ENCODE data around the gene DTX3L. TPM values are rescaled to one million over a fixed set of nuclear protein-coding genes. Genes with fewer than 3 reads are reported as not detected.

DTX3L gene
- total and polyA plus RNA-seq, 10 of the 15 experiments (the other 5 are each of a cell fraction or from before 2014, with no cell fraction given): 9.9 to 41.4 (median 21.7) TPM

DNA sequence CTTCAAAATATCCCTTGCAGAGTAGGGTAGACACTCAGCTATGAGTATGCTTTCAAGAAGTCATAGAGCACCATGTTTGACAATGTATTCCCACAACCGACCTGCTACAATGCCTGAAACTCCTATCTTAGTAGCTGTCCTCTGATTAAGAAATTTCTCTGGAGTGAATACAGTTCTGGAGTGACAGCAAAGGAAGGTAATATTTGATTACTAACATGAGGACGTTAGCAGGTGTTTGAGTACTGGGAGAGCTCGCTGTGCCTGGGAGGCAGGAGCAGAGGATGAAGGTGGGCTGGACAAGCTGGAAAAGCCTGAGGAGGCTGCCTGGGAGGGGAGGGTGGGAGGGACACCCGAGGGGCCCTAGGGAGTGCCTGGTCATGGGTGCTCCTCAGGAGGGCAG, 56.3 kb downstream of the DTX3L start (continued):
- TF ChIP-seq, protein P1, sequence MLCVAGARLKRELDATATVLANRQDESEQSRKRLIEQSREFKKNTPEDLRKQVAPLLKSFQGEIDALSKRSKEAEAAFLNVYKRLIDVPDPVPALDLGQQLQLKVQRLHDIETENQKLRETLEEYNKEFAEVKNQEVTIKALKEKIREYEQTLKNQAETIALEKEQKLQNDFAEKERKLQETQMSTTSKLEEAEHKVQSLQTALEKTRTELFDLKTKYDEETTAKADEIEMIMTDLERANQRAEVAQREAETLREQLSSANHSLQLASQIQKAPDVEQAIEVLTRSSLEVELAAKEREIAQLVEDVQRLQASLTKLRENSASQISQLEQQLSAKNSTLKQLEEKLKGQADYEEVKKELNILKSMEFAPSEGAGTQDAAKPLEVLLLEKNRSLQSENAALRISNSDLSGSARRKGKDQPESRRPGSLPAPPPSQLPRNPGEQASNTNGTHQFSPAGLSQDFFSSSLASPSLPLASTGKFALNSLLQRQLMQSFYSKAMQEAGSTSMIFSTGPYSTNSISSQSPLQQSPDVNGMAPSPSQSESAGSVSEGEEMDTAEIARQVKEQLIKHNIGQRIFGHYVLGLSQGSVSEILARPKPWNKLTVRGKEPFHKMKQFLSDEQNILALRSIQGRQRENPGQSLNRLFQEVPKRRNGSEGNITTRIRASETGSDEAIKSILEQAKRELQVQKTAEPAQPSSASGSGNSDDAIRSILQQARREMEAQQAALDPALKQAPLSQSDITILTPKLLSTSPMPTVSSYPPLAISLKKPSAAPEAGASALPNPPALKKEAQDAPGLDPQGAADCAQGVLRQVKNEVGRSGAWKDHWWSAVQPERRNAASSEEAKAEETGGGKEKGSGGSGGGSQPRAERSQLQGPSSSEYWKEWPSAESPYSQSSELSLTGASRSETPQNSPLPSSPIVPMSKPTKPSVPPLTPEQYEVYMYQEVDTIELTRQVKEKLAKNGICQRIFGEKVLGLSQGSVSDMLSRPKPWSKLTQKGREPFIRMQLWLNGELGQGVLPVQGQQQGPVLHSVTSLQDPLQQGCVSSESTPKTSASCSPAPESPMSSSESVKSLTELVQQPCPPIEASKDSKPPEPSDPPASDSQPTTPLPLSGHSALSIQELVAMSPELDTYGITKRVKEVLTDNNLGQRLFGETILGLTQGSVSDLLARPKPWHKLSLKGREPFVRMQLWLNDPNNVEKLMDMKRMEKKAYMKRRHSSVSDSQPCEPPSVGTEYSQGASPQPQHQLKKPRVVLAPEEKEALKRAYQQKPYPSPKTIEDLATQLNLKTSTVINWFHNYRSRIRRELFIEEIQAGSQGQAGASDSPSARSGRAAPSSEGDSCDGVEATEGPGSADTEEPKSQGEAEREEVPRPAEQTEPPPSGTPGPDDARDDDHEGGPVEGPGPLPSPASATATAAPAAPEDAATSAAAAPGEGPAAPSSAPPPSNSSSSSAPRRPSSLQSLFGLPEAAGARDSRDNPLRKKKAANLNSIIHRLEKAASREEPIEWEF (IDR thresholded peaks at IDR 0.05; ENCODE audit: insufficient replicate concordance, low read depth, low read length): no peak
- TF ChIP-seq MTA3 (IDR thresholded peaks at IDR 0.05; ENCODE audit: borderline replicate concordance, low read length) (no peak), NBN (IDR thresholded peaks at IDR 0.05) (no peak), EZH2 (IDR thresholded peaks at IDR 0.05; ENCODE audit: borderline replicate concordance, control insufficient read depth, low read depth, low read length) (no peak), GABPA (IDR thresholded peaks at IDR 0.05; ENCODE audit: low read depth) (no peak), ZNF24 (IDR thresholded peaks at IDR 0.05) (no peak), HDAC2 (IDR thresholded peaks at IDR 0.05) (no peak), ASH2L (IDR thresholded peaks at IDR 0.05; ENCODE audit: borderline replicate concordance, low read depth) (no peak), RELA (IDR thresholded peaks at IDR 0.05; ENCODE audit: borderline replicate concordance, partially characterized antibody) (no peak)
- TF ChIP-seq, protein P2, sequence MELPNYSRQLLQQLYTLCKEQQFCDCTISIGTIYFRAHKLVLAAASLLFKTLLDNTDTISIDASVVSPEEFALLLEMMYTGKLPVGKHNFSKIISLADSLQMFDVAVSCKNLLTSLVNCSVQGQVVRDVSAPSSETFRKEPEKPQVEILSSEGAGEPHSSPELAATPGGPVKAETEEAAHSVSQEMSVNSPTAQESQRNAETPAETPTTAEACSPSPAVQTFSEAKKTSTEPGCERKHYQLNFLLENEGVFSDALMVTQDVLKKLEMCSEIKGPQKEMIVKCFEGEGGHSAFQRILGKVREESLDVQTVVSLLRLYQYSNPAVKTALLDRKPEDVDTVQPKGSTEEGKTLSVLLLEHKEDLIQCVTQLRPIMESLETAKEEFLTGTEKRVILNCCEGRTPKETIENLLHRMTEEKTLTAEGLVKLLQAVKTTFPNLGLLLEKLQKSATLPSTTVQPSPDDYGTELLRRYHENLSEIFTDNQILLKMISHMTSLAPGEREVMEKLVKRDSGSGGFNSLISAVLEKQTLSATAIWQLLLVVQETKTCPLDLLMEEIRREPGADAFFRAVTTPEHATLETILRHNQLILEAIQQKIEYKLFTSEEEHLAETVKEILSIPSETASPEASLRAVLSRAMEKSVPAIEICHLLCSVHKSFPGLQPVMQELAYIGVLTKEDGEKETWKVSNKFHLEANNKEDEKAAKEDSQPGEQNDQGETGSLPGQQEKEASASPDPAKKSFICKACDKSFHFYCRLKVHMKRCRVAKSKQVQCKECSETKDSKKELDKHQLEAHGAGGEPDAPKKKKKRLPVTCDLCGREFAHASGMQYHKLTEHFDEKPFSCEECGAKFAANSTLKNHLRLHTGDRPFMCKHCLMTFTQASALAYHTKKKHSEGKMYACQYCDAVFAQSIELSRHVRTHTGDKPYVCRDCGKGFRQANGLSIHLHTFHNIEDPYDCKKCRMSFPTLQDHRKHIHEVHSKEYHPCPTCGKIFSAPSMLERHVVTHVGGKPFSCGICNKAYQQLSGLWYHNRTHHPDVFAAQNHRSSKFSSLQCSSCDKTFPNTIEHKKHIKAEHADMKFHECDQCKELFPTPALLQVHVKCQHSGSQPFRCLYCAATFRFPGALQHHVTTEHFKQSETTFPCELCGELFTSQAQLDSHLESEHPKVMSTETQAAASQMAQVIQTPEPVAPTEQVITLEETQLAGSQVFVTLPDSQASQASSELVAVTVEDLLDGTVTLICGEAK (IDR thresholded peaks at IDR 0.05; ENCODE audit: borderline replicate concordance): no peak
